A549 treated with CORT108297 at 1 μM for 4 hours (cell line): Measurements from ENCODE around the gene NDOR1. TPM values are rescaled to one million over a fixed set of nuclear protein-coding genes. Genes with fewer than 3 reads are reported as not detected.

Experiments used
- total RNA-seq: library from RNA; stranded (reverse); fragments of 200-300 nt; extraction: Qiagen RNA extraction; gene quantifications from 5 replicates; pipeline ENCODE4 v1.2.3, GENCODE V29; 2022

The NDOR1 gene
- total RNA-seq, result 11.5 to 21.6 TPM (median 18.2 TPM) in 5 replicates

GRCh38 chr9:137205126-137206069 is at the start of gene NDOR1, which contains the start of gene TMEM203:
Gene NDOR1, plus strand, starts transcription at chr9:137205700. Its CDS starts 78 bp downstream, at chr9:137205778.
Gene TMEM203, minus strand, starts transcription at chr9:137205648. Its CDS starts 234 bp downstream, at chr9:137205414.

GRCh38 chr9:137169896-137170358 is 35.6 kb upstream of the NDOR1 start, which contains the start of gene LRRC26:
Gene LRRC26, minus strand, starts transcription at chr9:137170051. Its CDS starts 108 bp downstream, at chr9:137169943.

GRCh38 chr9:137188490-137189296 is 16.8 kb upstream of the NDOR1 start, which contains the start of the genes ANAPC2 and SSNA1:
Gene ANAPC2, minus strand, starts transcription at chr9:137188560. Its CDS starts 28 bp downstream, at chr9:137188532.
Gene SSNA1, plus strand, starts transcription at chr9:137188676. Its CDS starts 51 bp downstream, at chr9:137188727.

GRCh38 chr9:137200311-137201204 is 4.9 kb upstream of the NDOR1 start, which contains the start of gene TPRN:
Gene TPRN, minus strand, starts transcription at chr9:137200741. Its CDS starts 30 bp downstream, at chr9:137200711.

GRCh38 chr9:137222190-137223077 is 16.9 kb downstream of the NDOR1 start, which contains the start of gene RNF208:
Gene RNF208, minus strand, starts transcription at chr9:137222240. Its CDS starts 1,028 bp downstream, at chr9:137221212.

GRCh38 chr9:137224830-137225694 is 19.6 kb downstream of the NDOR1 start, which contains the start of gene CYSRT1:
Gene CYSRT1, plus strand, starts transcription at chr9:137225174. Its CDS starts 448 bp downstream, at chr9:137225622.

GRCh38 chr9:137227054-137227852 is 21.8 kb downstream of the NDOR1 start, which contains the start of gene RNF224:
Gene RNF224, plus strand, starts transcription at chr9:137227502. Its CDS starts 834 bp downstream, at chr9:137228336.

GRCh38 chr9:137230705-137231371 is 25.3 kb downstream of the NDOR1 start, which contains the start of gene SLC34A3:
Gene SLC34A3, plus strand, starts transcription at chr9:137230901. Its CDS starts 802 bp downstream, at chr9:137231703.

GRCh38 chr9:137240841-137241489 is 35.5 kb downstream of the NDOR1 start, which contains the start of gene TUBB4B:
Gene TUBB4B, plus strand, starts transcription at chr9:137241287. Its CDS starts 74 bp downstream, at chr9:137241361.

GRCh38 chr9:137251194-137251461 is 45.6 kb downstream of the NDOR1 start, which contains the start of gene STPG3:
Gene STPG3, plus strand, starts transcription at chr9:137251286. Its CDS starts 1 bp downstream, at chr9:137251287.

GRCh38 chr9:137254624-137255447 is 49.3 kb downstream of the NDOR1 start, which contains the start of gene NELFB:
Gene NELFB, plus strand, starts transcription at chr9:137255327.

Other genes starting within 250 kb of the NDOR1 start
- 0.16 to 0.81 TPM (median 0.57 TPM) in 5 replicates for gene PTGDS, start 228.2 kb upstream of the NDOR1 start, total RNA-seq
- 0.03 to 0.06 TPM (median 0.05 TPM) in 4 of 5 replicates, not detected in the other for gene LCNL1, start 222.7 kb upstream of the NDOR1 start, total RNA-seq
- gene PAXX, start 213.3 kb upstream of the NDOR1 start, total RNA-seq, result 49.7 to 88.2 TPM (median 76.5 TPM) in 5 replicates
- 2.7 to 4.5 TPM (median 3.8 TPM) in 5 replicates for gene CLIC3, start 209.1 kb upstream of the NDOR1 start, total RNA-seq
- gene ABCA2, start 177.5 kb upstream of the NDOR1 start, total RNA-seq, result 20.4 to 30.4 TPM (median 27.8 TPM) in 5 replicates
- gene FUT7, start 173.6 kb upstream of the NDOR1 start, total RNA-seq, result 0.08 to 0.09 TPM in 2 of 5 replicates, not detected in the others
- 41.2 to 91.4 TPM (median 89.1 TPM) in 5 replicates for gene NPDC1, start 159.5 kb upstream of the NDOR1 start, total RNA-seq
- gene ENTPD2, start 151.6 kb upstream of the NDOR1 start, total RNA-seq, result 0.63 to 1.4 TPM (median 0.95 TPM) in 5 replicates
- 15.2 to 28.2 TPM (median 25.3 TPM) in 5 replicates for gene SAPCD2, start 135.1 kb upstream of the NDOR1 start, total RNA-seq
- 9.5 to 17.0 TPM (median 12.6 TPM) in 5 replicates for gene UAP1L1, start 128.2 kb upstream of the NDOR1 start, total RNA-seq
- 42.2 to 55.4 TPM (median 51.2 TPM) in 5 replicates for gene MAN1B1, start 118.7 kb upstream of the NDOR1 start, total RNA-seq
- gene DPP7, start 91.0 kb upstream of the NDOR1 start, total RNA-seq, result 72.4 to 138 TPM (median 129 TPM) in 5 replicates
- 0.22 to 0.94 TPM (median 0.34 TPM) in 5 replicates for gene GRIN1, start 66.5 kb upstream of the NDOR1 start, total RNA-seq
- 0.61 to 2.2 TPM (median 1.4 TPM) in 5 replicates for gene LRRC26, start 35.6 kb upstream of the NDOR1 start, total RNA-seq
- gene TMEM210, start 33.6 kb upstream of the NDOR1 start, total RNA-seq, result not detected in 5 replicates
- gene ANAPC2, start 17.1 kb upstream of the NDOR1 start, total RNA-seq, result 24.9 to 40.7 TPM (median 36.9 TPM) in 5 replicates
- gene SSNA1, start 17.0 kb upstream of the NDOR1 start, total RNA-seq, result 102 to 161 TPM (median 150 TPM) in 5 replicates
- gene TPRN, start 5.0 kb upstream of the NDOR1 start, total RNA-seq, result 6.2 to 10.5 TPM (median 10.1 TPM) in 5 replicates
- 35.3 to 48.6 TPM (median 45.8 TPM) in 5 replicates for gene TMEM203, start 52 bp upstream of the NDOR1 start, total RNA-seq
- gene RNF208, start 16.5 kb downstream of the NDOR1 start, total RNA-seq, result 0.95 to 2.7 TPM (median 2.2 TPM) in 5 replicates
- 2.7 to 5.0 TPM (median 4.3 TPM) in 5 replicates for gene CYSRT1, start 19.5 kb downstream of the NDOR1 start, total RNA-seq
- 0.09 to 0.24 TPM (median 0.14 TPM) in 5 replicates for gene RNF224, start 21.8 kb downstream of the NDOR1 start, total RNA-seq
- 0.07 to 0.14 TPM (median 0.10 TPM) in 4 of 5 replicates, not detected in the other for gene SLC34A3, start 25.2 kb downstream of the NDOR1 start, total RNA-seq
- 616 to 807 TPM (median 766 TPM) in 5 replicates for gene TUBB4B, start 35.6 kb downstream of the NDOR1 start, total RNA-seq
- 0.07 TPM in 1 of 5 replicates, not detected in the others for gene STPG3, start 45.6 kb downstream of the NDOR1 start, total RNA-seq
- 42.6 to 62.4 TPM (median 57.8 TPM) in 5 replicates for gene NELFB, start 49.6 kb downstream of the NDOR1 start, total RNA-seq
- 17.1 to 31.6 TPM (median 26.1 TPM) in 5 replicates for gene TOR4A, start 72.0 kb downstream of the NDOR1 start, total RNA-seq
- gene NRARP, start 96.6 kb downstream of the NDOR1 start, total RNA-seq, result 2.8 to 7.8 TPM (median 4.8 TPM) in 5 replicates
- 4.9 to 7.8 TPM (median 7.0 TPM) in 5 replicates for gene EXD3, start 217.5 kb downstream of the NDOR1 start, total RNA-seq
- gene NOXA1, start 217.7 kb downstream of the NDOR1 start, total RNA-seq, result 0.78 to 2.3 TPM (median 2.0 TPM) in 5 replicates
- 0.21 to 0.27 TPM (median 0.24 TPM) in 5 replicates for gene ENTPD8, start 235.7 kb downstream of the NDOR1 start, total RNA-seq